ENCODE measurements around the gene GH2.

Gene GH2

DNA sequence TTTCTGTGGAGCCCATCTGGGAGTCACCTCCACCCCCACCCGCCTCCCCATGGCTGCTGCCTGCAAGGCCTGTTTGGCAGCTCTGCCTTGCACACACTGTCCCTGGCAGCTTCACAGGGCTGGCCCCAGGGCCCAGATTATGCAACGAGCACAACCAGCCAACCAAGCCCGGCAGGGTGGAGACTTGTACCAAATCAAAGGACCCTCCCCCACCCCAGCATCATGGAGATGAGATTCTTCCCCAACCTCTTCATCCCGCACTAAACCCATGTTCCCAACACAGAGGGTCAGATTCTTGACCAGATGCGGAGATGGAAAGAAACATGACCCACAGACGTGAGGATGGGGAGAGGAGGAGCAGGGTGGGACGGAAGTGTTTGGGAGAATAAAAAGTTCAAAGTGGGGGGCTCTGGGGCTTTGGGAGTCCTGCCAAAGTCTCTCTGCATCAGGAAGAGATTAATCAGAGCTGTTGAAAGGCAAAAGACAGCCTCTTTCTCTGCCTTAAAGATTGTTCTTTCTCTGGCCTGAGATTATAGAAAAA lies 43.0 kb downstream of the GH2 start:
- no peak for DNase-seq

DNA sequence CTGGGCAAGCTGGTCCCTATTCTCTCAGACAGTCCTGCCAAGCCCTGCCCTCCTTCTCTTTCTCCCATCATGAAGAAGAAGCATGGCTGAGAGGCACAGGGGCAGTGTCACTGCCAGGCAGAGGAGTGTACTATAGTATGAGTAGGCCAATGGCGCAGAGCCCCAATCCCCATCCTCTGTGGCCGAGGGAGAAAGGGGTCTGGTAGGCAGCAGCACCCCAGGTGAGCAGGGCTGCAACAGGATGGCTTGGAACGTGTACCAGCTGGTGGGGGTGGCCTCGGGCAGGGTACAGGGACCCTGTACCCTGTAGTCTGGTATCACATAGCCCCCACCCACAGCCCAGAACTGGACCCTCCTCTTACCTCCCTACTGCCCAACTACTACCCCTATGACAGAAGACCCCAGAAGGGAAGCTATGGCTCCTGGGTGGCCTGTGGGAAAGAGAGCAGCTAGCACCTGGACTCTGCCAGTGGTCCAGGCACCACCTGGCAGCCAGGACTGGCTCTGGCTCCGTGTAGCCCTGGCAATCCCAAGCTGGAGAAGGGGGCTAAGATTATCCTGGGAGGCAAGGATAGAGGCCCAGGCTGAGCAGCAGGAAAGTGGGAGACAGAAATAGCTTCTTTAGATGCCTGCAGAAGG lies 43.7 kb downstream of the GH2 start:
- DNase-seq: no peak

DNA sequence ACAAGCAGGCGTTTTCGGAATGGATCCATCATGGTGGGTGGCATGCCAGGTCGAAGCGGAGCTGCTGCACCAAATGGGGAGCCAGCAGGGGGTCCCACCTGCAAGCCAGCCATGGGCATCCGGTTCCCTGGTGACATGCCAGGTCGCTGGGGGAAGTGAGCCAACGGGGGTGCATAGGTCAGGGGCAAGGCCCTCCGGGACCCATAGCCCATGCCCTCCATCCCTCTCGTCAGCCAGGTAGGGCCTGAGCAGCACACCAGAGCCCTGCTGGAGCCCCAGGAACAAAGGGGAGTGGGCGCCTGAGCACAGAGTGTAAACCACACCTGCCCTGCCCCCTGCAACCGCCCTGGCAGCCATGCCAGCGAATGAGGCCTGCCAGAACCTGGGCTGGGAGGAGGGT lies 44.3 kb downstream of the GH2 start:
- DNase-seq: no peak

DNA sequence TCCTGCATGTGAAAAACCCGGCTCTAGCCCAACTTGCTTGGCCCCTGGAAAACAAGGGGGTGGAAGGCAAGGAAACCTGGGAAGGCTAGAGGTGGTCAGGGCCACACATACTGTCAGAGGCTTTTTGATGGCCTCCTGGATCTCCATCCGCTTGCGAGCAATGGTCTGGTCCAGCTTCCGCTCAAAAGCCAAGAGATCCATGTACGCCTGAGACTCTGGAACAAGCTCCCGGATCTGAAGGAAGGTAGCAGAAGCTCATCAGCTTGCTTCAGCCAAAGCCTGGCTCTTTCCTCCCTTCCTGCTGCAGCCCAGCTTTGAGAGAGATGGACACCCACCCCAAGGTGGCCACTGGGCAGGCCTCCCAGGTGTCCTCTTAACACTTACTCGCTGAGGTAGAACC lies 44.9 kb downstream of the GH2 start:
- DNase-seq: no peak

DNA sequence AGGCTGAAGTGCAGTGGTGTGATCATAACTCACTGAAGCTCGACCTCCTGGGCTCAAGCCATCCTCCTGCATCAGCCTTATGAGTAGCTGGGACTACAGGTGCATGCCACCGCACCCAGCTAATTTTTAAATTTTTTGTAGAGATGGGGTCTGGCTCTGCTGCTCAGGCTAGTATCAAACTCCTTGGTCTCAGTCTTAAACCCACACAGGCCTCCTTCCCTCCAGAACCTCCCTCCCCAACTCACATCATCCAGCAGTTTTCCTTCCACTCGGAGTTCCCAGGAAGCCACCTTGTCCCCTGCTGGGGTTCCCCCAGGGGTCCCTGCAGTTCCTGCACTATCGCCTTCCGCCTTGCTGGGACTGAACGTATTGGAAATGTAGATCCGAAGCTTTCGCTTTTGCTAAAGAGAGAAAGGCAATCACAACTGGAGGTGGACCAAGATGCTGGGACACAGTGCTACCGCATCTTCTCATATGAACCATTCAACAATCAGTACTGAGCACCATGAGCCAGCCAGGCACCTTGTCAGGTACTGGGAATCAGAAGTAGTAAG lies 46.5 kb downstream of the GH2 start:
- no peak for DNase-seq

DNA sequence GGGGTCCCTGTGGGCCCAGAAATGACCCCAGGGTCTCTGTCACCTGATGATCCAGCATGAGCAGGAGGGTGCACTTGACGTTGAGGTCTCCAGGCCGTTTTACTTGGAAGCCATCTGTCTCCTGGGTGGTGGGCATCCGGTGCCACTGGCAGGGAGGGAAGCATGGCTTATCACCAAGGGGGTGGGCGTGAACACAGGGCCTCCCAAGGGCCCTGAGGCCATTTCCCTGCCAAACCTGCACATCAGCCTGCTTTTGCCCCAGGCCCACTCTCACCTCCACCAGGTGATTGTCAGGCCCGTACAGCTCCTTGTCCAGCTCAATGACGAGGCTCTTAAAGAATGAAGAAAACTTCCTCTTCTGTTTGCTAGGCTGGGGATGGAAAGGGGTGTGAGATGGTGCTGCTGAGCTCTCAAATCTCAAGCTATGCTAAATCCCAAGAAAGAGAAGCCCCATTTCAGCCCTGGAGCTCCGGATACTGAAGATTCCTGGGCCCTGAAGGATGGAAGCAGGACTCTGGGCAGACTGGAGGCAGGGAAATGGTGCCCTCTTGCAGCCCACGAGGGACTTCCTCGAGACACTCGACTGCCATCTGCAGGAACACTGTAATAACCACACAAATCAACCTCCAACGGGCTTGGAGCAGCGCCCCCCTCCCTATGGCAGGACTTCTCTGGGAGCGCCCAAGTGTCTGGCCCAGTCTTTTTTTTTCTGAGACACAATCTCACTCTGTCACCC lies 47.1 kb downstream of the GH2 start:
- peak; percentile 68 for DNase-seq

DNA sequence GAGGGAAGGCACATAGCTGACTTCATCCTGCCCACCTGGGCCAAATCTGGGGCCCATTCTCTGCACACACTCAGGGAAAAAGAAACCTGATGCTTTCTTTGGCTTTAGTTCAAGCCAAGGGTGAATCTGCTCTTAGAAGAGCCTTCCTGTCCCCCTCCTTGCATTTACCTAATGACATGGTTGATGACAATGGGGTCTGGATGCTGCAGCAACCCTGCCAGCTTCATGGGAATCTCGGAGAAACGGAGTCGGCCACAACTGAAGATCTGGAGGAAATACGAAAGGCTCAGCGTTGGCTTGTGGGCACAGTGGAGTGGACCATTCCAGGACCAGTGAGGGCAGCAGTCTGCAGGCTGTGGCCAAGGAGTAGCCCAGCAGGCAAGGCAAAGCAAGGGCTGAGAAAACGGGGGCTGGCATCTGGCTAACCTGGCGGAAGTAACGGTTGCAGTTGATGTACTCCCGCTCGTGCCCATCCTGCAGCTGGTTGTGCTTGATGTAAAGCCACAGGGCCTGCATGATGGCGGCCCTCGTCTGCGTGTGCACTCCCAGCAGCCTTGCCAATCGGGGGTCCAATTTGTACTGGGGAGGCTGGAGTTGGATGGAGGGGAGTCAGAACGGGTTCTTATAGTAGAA lies 47.9 kb downstream of the GH2 start:
- DNase-seq: no peak

DNA sequence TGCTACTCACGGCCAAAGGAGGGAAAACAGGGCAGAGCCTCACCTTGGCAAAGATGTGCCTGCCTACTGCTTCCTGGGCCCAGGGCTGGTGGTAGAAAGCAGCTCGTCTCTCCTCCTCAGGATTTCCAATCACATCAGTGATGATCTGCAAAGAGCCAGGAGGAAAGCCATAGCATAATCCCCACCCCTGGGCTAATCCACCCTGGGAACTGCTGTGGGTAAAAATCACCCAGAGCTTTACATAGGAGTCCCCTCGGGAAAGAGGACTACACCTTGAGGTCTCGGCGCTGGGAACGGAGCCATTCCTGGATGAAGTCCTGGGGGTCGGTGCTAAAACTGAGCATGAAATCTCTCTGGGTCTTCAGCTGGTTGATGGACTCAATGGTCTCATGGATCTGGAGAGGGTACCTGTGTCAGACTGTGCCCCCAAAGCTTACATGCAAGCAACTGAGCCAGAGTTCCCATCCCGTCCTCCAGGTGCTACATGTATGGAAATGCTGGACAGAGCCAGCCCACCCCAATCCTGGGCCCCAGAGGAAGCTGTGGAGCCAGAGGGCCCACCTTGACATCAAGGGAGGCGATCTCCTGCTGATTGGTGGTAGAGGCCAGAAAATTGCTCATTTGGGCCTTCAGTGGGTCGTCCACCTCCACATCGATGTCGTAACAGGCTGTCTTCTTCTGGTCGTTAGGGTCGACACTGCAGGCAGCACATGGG lies 48.6 kb downstream of the GH2 start:
- DNase-seq: no peak

DNA sequence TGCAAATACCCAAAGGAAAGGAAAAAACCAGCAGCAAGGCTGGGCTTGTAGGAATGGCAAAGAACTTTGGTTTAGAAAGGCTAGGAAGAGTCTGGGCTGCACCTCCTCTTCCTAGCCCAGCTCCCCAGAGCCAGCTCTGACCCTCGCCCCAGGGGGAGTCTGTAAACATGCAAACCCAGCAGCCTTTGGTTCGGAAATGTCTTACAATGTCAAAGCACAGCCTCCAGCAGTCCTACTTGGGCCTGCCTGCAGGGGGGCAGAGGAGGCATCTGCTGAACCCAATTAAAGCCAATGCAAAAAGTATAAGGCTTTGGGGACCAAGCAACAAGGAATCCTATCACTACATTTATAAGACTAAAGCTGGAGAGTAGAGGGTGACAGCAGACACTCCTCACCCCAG lies 49.3 kb downstream of the GH2 start:
- no peak for DNase-seq

DNA sequence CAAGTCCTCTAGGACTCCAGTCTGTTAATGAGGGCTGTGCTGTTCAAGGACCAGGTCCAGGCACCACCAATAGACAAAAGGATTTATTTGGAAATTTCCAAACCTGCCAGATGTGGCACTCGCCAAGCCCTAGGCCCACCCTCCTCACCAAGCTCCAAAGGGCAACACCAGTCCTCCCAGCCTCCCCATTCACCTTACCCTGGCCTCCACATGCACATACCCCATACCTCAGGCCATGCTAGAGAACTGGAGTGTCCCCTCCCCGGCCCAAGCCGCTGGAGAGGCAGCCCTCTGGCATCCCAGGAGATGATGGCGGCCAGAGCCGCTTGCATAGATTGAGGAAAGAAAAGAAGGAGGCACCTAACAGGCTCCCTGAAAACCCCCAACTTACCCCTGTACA lies 49.7 kb downstream of the GH2 start:
- no peak for DNase-seq

DNA sequence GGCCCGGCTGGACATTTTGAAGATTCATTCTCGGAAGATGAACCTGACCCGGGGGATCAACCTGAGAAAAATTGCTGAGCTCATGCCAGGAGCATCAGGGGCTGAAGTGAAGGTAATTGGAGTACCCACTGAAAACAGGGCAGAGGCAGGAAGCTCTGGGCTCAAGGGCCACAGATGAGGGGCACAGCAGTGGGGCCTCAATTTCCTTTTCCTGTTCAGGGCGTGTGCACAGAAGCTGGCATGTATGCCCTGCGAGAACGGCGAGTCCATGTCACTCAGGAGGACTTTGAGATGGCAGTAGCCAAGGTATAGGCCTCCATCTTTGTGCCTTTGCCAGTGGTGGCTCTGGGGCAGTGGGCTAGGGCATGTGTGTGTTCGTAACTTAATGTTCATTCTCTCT lies 50.2 kb downstream of the GH2 start:
- no peak for DNase-seq

DNA sequence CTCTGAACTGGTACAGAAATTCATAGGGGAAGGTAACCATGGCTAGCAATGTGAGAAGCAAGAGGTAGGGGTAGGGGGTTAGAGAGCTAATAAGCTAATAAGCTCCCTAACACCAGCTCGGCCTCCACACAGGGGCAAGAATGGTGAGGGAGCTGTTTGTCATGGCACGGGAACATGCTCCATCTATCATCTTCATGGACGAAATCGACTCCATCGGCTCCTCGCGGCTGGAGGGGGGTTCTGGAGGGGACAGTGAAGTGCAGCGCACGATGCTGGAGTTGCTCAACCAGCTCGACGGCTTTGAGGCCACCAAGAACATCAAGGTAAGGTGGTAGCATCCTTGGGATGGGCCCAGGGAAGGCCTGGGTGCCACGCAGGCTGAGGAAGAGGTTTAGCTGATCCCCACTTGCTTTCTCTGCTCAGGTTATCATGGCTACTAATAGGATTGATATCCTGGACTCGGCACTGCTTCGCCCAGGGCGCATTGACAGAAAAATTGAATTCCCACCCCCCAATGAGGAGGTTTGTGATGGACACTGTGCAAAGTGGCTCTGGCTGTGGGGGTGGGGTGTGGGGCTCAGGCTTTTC lies 50.7 kb downstream of the GH2 start:
- no peak for DNase-seq

DNA sequence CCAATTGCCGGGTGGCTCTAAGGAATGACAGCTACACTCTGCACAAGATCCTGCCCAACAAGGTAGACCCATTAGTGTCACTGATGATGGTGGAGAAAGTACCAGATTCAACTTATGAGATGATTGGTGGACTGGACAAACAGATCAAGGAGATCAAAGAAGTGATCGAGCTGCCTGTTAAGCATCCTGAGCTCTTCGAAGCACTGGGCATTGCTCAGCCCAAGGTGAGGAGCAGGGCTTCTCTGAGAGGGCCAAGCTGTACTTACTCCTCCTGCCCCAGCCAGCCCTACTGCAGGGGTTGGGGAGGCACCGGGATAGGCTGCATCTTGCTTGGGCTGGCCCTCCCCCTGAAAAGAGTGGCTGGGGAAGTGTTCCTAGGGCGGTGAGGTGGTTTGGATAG lies 51.5 kb downstream of the GH2 start:
- DNase-seq: no peak
